Neural cell (in vitro differentiated cells): ENCODE measurements around the gene MEF2A. TPM values are rescaled to one million over a fixed set of nuclear protein-coding genes. Genes with fewer than 3 reads are reported as not detected.

Source experiments
- H2AFZ ChIP-seq: fragments of 200-600, 300-800 bp; sonication (generic), shearing (Covaris generic); 2 replicates; pipeline ENCODE4 v1.6.0; 2014; ENCODE audit warnings: low read depth, mild to moderate bottlenecking, antibody characterized with exemption, low read length, moderate library complexity
- H3F3A ChIP-seq: fragments of 200-600 bp; shearing (Covaris generic); 2 replicates; pipeline ENCODE4 v1.6.1; 2016; ENCODE audit warnings: mild to moderate bottlenecking, moderate library complexity, mixed read lengths, antibody characterized with exemption, low read length; ENCODE audit not compliant: insufficient read depth, poor library complexity, severe bottlenecking
- H3K27ac ChIP-seq: fragments of 200-600, 300-800 bp; sonication (generic), shearing (Covaris generic); 2 replicates; pipeline ENCODE4 v1.5.1; 2014; ENCODE audit warnings: mild to moderate bottlenecking, low read length, moderate library complexity
- H3K27me3 ChIP-seq: fragments of 300-800, 200-600 bp; sonication (generic), shearing (Covaris generic); 2 replicates; pipeline ENCODE4 v1.6.0; 2014; ENCODE audit warnings: mild to moderate bottlenecking, low read depth, low read length, moderate library complexity; ENCODE audit not compliant: insufficient read depth
- H3K36me3 ChIP-seq: fragments of 300-800, 200-600 bp; sonication (generic), shearing (Covaris generic); 2 replicates; pipeline ENCODE4 v1.5.1; 2014; ENCODE audit warnings: mild to moderate bottlenecking, antibody characterized with exemption, low read length, moderate library complexity; ENCODE audit not compliant: insufficient read depth
- H3K4me2 ChIP-seq: fragments of 300-800, 200-600 bp; sonication (generic), shearing (Covaris generic); 2 replicates; pipeline ENCODE4 v1.6.0; 2014; ENCODE audit warnings: mild to moderate bottlenecking, low read length
- H3K4me3 ChIP-seq: fragments of 300-800, 200-600 bp; sonication (generic), shearing (Covaris generic); 2 replicates; pipeline ENCODE4 v1.5.1; 2014; ENCODE audit warnings: mild to moderate bottlenecking, low read length, moderate library complexity
- H3K79me2 ChIP-seq: fragments of 200-600 bp; shearing (Covaris generic); replicated peaks from 2 replicates; pipeline ENCODE4 v1.6.0; 2014; ENCODE audit warnings: mild to moderate bottlenecking, low read length, moderate library complexity; ENCODE audit not compliant: insufficient read depth
- H3K9ac ChIP-seq: fragments of 300-800, 200-600 bp; sonication (generic), shearing (Covaris generic); 2 replicates; pipeline ENCODE4 v1.6.1; 2016; ENCODE audit warnings: mild to moderate bottlenecking, low read length, mixed read lengths
- H3K9me2 ChIP-seq: fragments of 200-600 bp; shearing (Covaris generic); 2 replicates; pipeline ENCODE4 v1.6.1; 2016; ENCODE audit warnings: mild to moderate bottlenecking, low read length, mixed read lengths; ENCODE audit not compliant: insufficient read depth
- H3K9me3 ChIP-seq: fragments of 200-600, 300-800 bp; sonication (generic), shearing (Covaris generic); 2 replicates; pipeline ENCODE4 v1.6.1; 2016; ENCODE audit warnings: mild to moderate bottlenecking, mixed run types, low read length, moderate library complexity, mixed read lengths
- H4K20me1 ChIP-seq: fragments of 200-600 bp; shearing (Covaris generic); 2 replicates; pipeline ENCODE4 v1.6.1; 2016; ENCODE audit warnings: mild to moderate bottlenecking, mixed run types; ENCODE audit not compliant: insufficient read depth
- EP300 ChIP-seq: fragments of 450-650 bp; conservative IDR thresholded peaks from 2 replicates; pipeline ENCODE4 v1.6.1; 2014; ENCODE audit warnings: antibody characterized with exemption, mild to moderate bottlenecking, moderate library complexity; ENCODE audit not compliant: poor library complexity, severe bottlenecking
- EZH2 ChIP-seq: fragments of 200-600, 300-800 bp; shearing (Covaris generic), sonication (generic); IDR thresholded peaks from 2 replicates; pipeline ENCODE4 v1.6.1; 2014; ENCODE audit warnings: antibody characterized with exemption, low read length, borderline replicate concordance, mild to moderate bottlenecking; ENCODE audit not compliant: insufficient read depth, poor library complexity, severe bottlenecking
- MXI1 ChIP-seq: fragments of 450-650 bp; conservative IDR thresholded peaks from 2 replicates; pipeline ENCODE4 v1.6.1; 2014; ENCODE audit warnings: antibody characterized with exemption, mild to moderate bottlenecking; ENCODE audit not compliant: poor library complexity, severe bottlenecking
- POLR2AphosphoS5 ChIP-seq: IDR thresholded peaks from 2 replicates; pipeline ENCODE4 v1.6.1; 2012
- RAD21 ChIP-seq: fragments of 450-650 bp; conservative IDR thresholded peaks from 2 replicates; pipeline ENCODE4 v1.6.1; 2014; ENCODE audit warnings: antibody characterized with exemption, mild to moderate bottlenecking, moderate library complexity
- SMC3 ChIP-seq: fragments of 450-650 bp; conservative IDR thresholded peaks from 2 replicates; pipeline ENCODE4 v1.6.1; 2014; ENCODE audit warnings: antibody characterized with exemption, mild to moderate bottlenecking, moderate library complexity; ENCODE audit not compliant: poor library complexity
- TAF1 ChIP-seq: IDR thresholded peaks from 2 replicates; pipeline ENCODE4 v1.6.1; 2012; ENCODE audit warnings: low read depth
- polyA plus RNA-seq: library from polyadenylated mRNA; depleted of rRNA; stranded (reverse); fragments of >200 nt; gene quantifications from 2 replicates; pipeline ENCODE4 v1.2.3, GENCODE V29; 2014
- TF ChIP-seq, protein P1 (sequence below): fragments of 450-650 bp; IDR thresholded peaks from 2 replicates; pipeline ENCODE4 v1.5.1; 2014; ENCODE audit warnings: antibody characterized with exemption, mild to moderate bottlenecking, moderate library complexity; ENCODE audit not compliant: poor library complexity, severe bottlenecking
- TF ChIP-seq, protein P2 (sequence below): IDR thresholded peaks from 2 replicates; pipeline ENCODE4 v1.6.1; 2012; ENCODE audit warnings: borderline replicate concordance

Gene MEF2A
- polyA plus RNA-seq, 1 donor from 2014 or later = 32.2 TPM

DNA sequence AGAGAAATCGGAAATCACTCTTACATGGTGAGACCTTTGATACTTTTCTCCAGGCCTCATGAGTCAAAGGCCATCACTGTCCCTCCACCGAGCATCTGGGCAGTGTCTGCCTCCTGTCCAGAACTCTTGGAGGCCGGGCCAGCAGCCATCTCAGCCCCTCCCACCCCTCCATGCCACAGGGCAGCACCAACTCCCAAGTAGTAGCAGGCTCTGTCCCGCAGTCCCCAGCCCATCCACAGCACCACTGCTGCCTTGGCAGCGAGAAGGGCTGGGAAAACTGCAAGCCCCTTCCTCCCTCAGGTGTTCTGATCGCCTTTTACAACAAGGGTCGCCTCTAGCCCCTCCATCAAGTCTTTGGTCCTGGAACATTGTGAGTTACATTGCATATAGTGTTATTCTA is 161.9 kb downstream of the MEF2A start:
- Histone ChIP-seq H3K9ac (no peak overlapping the region), H3K4me2 (no peak overlapping the region), H3K27me3 (no peaks in the 10 kb centered on the region), H3F3A (no peaks in the 10 kb centered on the region), H3K36me3 (peaks cover 4% of the 10 kb centered on the region), H3K4me3 (no peak overlapping the region), H2AFZ (no peak overlapping the region), H3K27ac (no peak overlapping the region), H3K9me3 (no peaks in the 10 kb centered on the region), H3K79me2 (no peaks in the 10 kb centered on the region), H4K20me1 (no peaks in the 10 kb centered on the region), H3K9me2 (no peaks in the 10 kb centered on the region)
- TF ChIP-seq EZH2 = no peak
- TF ChIP-seq, protein P1, sequence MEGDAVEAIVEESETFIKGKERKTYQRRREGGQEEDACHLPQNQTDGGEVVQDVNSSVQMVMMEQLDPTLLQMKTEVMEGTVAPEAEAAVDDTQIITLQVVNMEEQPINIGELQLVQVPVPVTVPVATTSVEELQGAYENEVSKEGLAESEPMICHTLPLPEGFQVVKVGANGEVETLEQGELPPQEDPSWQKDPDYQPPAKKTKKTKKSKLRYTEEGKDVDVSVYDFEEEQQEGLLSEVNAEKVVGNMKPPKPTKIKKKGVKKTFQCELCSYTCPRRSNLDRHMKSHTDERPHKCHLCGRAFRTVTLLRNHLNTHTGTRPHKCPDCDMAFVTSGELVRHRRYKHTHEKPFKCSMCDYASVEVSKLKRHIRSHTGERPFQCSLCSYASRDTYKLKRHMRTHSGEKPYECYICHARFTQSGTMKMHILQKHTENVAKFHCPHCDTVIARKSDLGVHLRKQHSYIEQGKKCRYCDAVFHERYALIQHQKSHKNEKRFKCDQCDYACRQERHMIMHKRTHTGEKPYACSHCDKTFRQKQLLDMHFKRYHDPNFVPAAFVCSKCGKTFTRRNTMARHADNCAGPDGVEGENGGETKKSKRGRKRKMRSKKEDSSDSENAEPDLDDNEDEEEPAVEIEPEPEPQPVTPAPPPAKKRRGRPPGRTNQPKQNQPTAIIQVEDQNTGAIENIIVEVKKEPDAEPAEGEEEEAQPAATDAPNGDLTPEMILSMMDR = no peak
- TF ChIP-seq EP300 = no peak
- no peak for TF ChIP-seq SMC3
- no peak for TF ChIP-seq TAF1
- no peak for TF ChIP-seq POLR2AphosphoS5

DNA sequence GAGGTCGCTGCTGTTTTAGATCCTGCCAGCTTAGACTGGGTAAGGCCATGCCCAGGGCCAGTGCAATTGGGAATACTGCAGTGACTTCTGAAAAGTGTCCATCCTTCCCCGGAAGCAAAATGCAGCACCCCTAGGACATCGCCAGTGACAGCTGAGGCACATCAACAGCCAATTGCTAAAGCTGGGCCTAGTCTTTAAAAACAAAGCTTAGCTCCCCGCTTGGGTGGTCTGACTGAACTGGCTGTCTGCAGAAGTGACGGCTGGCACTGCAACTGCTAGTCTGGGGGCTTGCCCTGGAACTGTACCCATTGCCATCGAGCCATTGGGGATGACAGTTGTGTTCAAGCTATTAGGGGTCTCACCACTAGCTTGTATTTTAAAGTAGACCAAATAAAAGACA is 163.1 kb downstream of the MEF2A start:
- no peaks in the 10 kb centered on the region for H3K79me2 ChIP-seq
- no peaks in the 10 kb centered on the region for H3K27me3 ChIP-seq
- H3K36me3 ChIP-seq = peaks cover 4% of the 10 kb centered on the region
- H4K20me1 ChIP-seq = no peaks in the 10 kb centered on the region
- H3K9me2 ChIP-seq = no peaks in the 10 kb centered on the region
- H3F3A ChIP-seq = no peaks in the 10 kb centered on the region
- TF ChIP-seq EZH2 = no peak
- TF ChIP-seq RAD21 = no peak
- TF ChIP-seq EP300 = no peak
- TF ChIP-seq TAF1 = no peak
- no peak for TF ChIP-seq MXI1
- no peak for TF ChIP-seq POLR2AphosphoS5
- TF ChIP-seq, protein P2, sequence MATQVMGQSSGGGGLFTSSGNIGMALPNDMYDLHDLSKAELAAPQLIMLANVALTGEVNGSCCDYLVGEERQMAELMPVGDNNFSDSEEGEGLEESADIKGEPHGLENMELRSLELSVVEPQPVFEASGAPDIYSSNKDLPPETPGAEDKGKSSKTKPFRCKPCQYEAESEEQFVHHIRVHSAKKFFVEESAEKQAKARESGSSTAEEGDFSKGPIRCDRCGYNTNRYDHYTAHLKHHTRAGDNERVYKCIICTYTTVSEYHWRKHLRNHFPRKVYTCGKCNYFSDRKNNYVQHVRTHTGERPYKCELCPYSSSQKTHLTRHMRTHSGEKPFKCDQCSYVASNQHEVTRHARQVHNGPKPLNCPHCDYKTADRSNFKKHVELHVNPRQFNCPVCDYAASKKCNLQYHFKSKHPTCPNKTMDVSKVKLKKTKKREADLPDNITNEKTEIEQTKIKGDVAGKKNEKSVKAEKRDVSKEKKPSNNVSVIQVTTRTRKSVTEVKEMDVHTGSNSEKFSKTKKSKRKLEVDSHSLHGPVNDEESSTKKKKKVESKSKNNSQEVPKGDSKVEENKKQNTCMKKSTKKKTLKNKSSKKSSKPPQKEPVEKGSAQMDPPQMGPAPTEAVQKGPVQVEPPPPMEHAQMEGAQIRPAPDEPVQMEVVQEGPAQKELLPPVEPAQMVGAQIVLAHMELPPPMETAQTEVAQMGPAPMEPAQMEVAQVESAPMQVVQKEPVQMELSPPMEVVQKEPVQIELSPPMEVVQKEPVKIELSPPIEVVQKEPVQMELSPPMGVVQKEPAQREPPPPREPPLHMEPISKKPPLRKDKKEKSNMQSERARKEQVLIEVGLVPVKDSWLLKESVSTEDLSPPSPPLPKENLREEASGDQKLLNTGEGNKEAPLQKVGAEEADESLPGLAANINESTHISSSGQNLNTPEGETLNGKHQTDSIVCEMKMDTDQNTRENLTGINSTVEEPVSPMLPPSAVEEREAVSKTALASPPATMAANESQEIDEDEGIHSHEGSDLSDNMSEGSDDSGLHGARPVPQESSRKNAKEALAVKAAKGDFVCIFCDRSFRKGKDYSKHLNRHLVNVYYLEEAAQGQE = no peak
- no peak for TF ChIP-seq SMC3
- TF ChIP-seq, protein P1 = no peak
- H3K4me2 ChIP-seq = no peak overlapping the region
- H3K9ac ChIP-seq = no peak overlapping the region
- H3K27ac ChIP-seq = no peak overlapping the region
- H2AFZ ChIP-seq = no peak overlapping the region
- H3K9me3 ChIP-seq = no peaks in the 10 kb centered on the region
- H3K4me3 ChIP-seq = no peak overlapping the region
